KBM-7 (cell line): Measurements from ENCODE around the gene LHX8.

Source experiments
- DNase-seq: peaks from one replicate; pipeline ENCODE4 v3.0.0-alpha.2; 2015
- in situ Hi-C: fragments of 300-500 bp; cut with MboI; formaldehyde crosslinking; loops from 2 replicates; pipeline ENCODE4 v1.14.3; 2020; ENCODE audit warnings: low sequenced_read_pairs, low pct_unique_long_range_greater_than_20kb, mixed read lengths

LHX8 gene

GRCh38 chr1:75188892-75189291, 54.7 kb downstream of the LHX8 start:
- in situ Hi-C loops: loop anchor here (25.0 kb wide), 1 partner anchor 402 kb away; no protein-coding TSS in a partner anchor
- DNase-seq: no peak

GRCh38 chr1:75198163-75198562, 64.0 kb downstream of the LHX8 start:
- DNase-seq: no peak
- in situ Hi-C loops: loop anchor here (25.0 kb wide), 1 partner anchor 411 kb away; no protein-coding TSS in a partner anchor

GRCh38 chr1:75198761-75199160, 64.6 kb downstream of the LHX8 start:
- in situ Hi-C loops: loop anchor here (25.0 kb wide), 1 partner anchor 411 kb away; no protein-coding TSS in a partner anchor
- no peak for DNase-seq

- in situ Hi-C loops: no loop called here
- DNase-seq: no peak
Observed at GRCh38 chr1:75202751-75203150, 68.6 kb downstream of the LHX8 start.

GRCh38 chr1:75203415-75204277, 69.5 kb downstream of the LHX8 start:
- in situ Hi-C loops: no loop called here

GRCh38 chr1:75208862-75209261, 74.7 kb downstream of the LHX8 start:
- no peak for DNase-seq
- in situ Hi-C loops: no loop called here

More at GRCh38 chr1:75203415-75204277, 69.5 kb downstream of the LHX8 start:
- DNase-seq: peak; percentile 55
